HEK293T (cell line): ENCODE results near the gene ANKRD40CL.

Experiments used
- CTBP1 ChIP-seq: fragments of 450-650 bp; IDR thresholded peaks from 2 replicates; pipeline ENCODE4 v1.6.1; 2016; ENCODE audit warnings: borderline replicate concordance
- HDGF ChIP-seq: fragments of 450-650 bp; IDR thresholded peaks from 2 replicates; pipeline ENCODE4 v1.6.1; 2017; ENCODE audit warnings: antibody characterized with exemption, borderline replicate concordance
- SP1 ChIP-seq: fragments of 450-650 bp; IDR thresholded peaks from 2 replicates; pipeline ENCODE4 v1.6.1; 2017

DNA sequence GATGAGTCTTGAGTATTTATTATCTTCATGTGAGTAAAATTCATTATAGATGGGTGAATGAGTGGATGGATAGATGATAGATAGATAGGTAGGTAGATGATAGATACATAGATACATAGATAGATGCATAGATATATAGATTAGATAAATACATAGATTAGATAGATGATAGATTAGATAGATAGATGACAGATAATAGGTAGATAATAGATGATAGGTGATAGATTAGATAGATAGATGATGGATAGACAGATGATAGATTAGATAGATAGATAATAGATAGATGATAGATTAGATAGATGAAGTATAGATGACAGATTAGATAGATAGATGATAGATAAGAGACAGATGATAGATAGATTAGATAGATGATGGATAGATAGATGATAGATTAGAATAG is 46.3 kb upstream of the ANKRD40CL start:
- no peak for TF ChIP-seq HDGF
- TF ChIP-seq CTBP1: 0 out of 2 replicates have a peak, but pooled peaks have one; percentile 29
- TF ChIP-seq SP1: no peak
